ENCODE measurements around the gene STUM. TPM values are rescaled to one million over a fixed set of nuclear protein-coding genes. Genes with fewer than 3 reads are reported as not detected.

STUM gene
- total RNA-seq, 1 experiment from 2014 or later: 0.37 TPM

DNA sequence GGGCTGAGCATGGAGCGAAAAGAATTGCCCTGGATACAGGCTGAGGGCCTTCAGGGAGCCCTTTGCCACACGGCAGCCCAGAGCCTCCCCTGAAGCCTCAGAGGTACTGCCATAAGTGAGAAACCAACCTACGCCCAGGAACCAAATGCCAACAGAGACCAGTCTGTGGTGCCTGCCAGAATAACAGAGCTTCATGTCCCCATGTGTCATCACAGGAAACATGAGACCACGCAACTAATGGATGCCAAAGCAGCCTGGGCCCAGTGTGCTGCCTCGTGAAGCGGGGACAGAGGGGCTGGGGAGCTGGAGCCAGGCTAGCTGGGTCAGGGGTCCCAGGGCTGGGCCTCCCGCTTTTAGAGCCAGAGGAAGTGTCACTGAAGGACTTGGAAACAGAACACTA, 18.7 kb upstream of the STUM start:
- ChIA-PET POLR2A (no interaction called here), CTCF (interaction anchor here (0.5 to 1.1 kb wide), 3 partner anchors 18 to 131 kb away, joined by 3 read pairs; no protein-coding TSS in a partner anchor)
- Mint-ChIP-seq H3K4me3 (ENCODE audit: unreplicated experiment) (no peak overlapping the region), H3K27me3 (ENCODE audit: insufficient read depth, unreplicated experiment) (peaks cover 17% of the 10 kb centered on the region), H3K27ac (ENCODE audit: low read depth, unreplicated experiment) (no peak overlapping the region), H3K9me3 (ENCODE audit: unreplicated experiment) (no peaks in the 10 kb centered on the region), H3K36me3 (ENCODE audit: insufficient read depth, unreplicated experiment) (no peaks in the 10 kb centered on the region), H3K4me1 (ENCODE audit: insufficient read depth, unreplicated experiment) (no peaks in the 10 kb centered on the region)
- no TSS peak for BruUV-seq (replicated peaks)
- TF ChIP-seq, protein P1, sequence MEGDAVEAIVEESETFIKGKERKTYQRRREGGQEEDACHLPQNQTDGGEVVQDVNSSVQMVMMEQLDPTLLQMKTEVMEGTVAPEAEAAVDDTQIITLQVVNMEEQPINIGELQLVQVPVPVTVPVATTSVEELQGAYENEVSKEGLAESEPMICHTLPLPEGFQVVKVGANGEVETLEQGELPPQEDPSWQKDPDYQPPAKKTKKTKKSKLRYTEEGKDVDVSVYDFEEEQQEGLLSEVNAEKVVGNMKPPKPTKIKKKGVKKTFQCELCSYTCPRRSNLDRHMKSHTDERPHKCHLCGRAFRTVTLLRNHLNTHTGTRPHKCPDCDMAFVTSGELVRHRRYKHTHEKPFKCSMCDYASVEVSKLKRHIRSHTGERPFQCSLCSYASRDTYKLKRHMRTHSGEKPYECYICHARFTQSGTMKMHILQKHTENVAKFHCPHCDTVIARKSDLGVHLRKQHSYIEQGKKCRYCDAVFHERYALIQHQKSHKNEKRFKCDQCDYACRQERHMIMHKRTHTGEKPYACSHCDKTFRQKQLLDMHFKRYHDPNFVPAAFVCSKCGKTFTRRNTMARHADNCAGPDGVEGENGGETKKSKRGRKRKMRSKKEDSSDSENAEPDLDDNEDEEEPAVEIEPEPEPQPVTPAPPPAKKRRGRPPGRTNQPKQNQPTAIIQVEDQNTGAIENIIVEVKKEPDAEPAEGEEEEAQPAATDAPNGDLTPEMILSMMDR (IDR thresholded peaks at IDR 0.05; ENCODE audit: unreplicated experiment): no peak
- intact Hi-C loops (cut with micrococcal nuclease): no loop called here
- no peak for DNase-seq (ENCODE audit: unreplicated experiment)

DNA sequence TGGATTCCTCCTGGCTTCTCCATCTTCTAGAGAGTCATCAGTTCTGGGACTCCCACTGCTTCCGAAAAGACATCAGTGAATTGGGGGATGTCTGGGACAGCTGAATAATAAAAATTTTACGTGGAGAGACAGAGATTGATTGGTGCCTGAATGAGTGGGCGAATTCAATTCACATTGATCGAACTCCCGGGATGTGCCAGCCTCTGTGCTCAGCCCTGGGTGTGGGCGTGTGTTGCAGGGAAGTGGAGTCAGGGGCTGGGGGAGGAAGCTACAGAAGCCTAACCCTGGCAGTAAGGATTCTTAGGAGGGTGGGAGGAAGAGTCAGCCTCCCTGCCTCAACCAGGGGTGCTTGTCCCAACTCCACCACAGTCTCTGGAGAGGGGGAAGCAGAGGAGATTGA, 18.0 kb upstream of the STUM start:
- Mint-ChIP-seq H3K27ac (ENCODE audit: low read depth, unreplicated experiment) (no peak overlapping the region), H3K27me3 (ENCODE audit: insufficient read depth, unreplicated experiment) (peaks cover 17% of the 10 kb centered on the region), H3K4me1 (ENCODE audit: insufficient read depth, unreplicated experiment) (no peaks in the 10 kb centered on the region), H3K9me3 (ENCODE audit: unreplicated experiment) (no peaks in the 10 kb centered on the region), H3K4me3 (ENCODE audit: unreplicated experiment) (no peak overlapping the region), H3K36me3 (ENCODE audit: insufficient read depth, unreplicated experiment) (no peaks in the 10 kb centered on the region)
- TF ChIP-seq, protein P1 (IDR thresholded peaks at IDR 0.05; ENCODE audit: unreplicated experiment): no peak
- BruUV-seq (replicated peaks): no TSS peak
- ChIA-PET CTCF (interaction anchor here (1.1 kb wide), 1 partner anchor 17 kb away, joined by 3 read pairs; no protein-coding TSS in a partner anchor), POLR2A (no interaction called here)
- no peak for DNase-seq (ENCODE audit: unreplicated experiment)
- intact Hi-C loops (cut with micrococcal nuclease): no loop called here

DNA sequence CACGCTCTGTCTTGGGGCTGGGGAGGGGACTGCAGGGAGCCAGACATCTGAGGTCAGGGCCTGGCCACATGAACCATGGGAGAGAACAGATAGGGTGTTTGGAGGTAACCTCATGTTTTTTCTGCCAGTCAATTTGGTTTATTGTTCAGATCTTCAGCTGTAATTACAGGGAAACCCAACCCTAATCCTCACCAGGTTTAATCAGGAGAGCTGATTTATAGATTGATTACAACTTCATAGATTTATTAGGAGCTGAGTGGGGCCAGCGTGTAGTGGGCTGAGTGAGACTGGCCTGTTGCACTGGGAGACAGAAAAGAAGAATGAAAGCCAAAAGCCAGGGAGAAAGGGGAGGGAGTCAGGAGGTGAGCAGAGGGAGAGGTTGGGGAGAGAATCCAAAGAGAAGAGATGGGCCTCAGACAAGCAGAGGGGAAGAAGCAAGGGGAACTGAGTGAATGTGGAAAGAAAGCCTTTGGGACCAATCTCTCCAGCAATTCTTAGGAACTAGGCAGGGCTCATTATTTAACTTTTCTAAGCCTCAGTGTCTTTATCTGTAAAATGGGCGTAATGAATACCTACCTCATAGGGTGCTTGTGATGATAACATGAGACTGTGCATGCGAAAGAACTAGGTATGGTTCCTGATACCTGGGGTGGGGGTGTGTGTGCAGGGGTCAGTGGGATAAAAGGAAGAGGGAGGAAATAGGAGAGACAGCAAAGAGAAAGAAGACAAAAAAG, 17.0 kb upstream of the STUM start:
- DNase-seq (ENCODE audit: unreplicated experiment): no peak
- H3K36me3 Mint-ChIP-seq (ENCODE audit: insufficient read depth, unreplicated experiment): no peaks in the 10 kb centered on the region
- H3K27me3 Mint-ChIP-seq (ENCODE audit: insufficient read depth, unreplicated experiment): peaks cover 17% of the 10 kb centered on the region
- ChIA-PET POLR2A (interaction anchor here (1.0 kb wide), 1 partner anchor 18 kb away, joined by 3 read pairs; no protein-coding TSS in a partner anchor), CTCF (interaction anchor here (1.0 kb wide), 1 partner anchor 15 kb away, joined by 3 read pairs; no protein-coding TSS in a partner anchor)
- intact Hi-C loops (cut with micrococcal nuclease): no loop called here
- TF ChIP-seq, protein P1 (IDR thresholded peaks at IDR 0.05; ENCODE audit: unreplicated experiment): no peak
- no peak overlapping the region for H3K27ac Mint-ChIP-seq (ENCODE audit: low read depth, unreplicated experiment)
- no peaks in the 10 kb centered on the region for H3K9me3 Mint-ChIP-seq (ENCODE audit: unreplicated experiment)
- H3K4me1 Mint-ChIP-seq (ENCODE audit: insufficient read depth, unreplicated experiment): no peaks in the 10 kb centered on the region
- BruUV-seq (replicated peaks): no TSS peak
- H3K4me3 Mint-ChIP-seq (ENCODE audit: unreplicated experiment): no peak overlapping the region

DNA sequence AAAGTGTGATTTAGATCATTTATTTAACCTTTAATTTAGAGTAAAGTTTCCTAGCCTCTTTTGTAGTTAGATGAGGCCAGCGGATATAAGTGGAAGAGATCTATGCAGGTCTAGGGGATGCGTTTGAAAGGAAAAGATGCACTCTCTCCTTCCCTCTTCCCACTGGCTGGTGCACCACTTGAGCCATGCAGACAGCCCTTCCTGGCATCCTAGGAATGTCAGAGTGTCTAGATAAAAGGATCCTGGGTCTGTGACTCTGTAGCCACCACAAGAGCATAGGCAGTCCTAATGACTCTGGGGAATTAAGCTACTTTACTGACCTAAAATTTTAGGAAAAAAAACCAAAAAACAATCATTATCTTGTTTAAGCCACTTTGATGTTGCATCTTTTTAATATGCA, 16.0 kb upstream of the STUM start:
- H3K4me1 Mint-ChIP-seq (ENCODE audit: insufficient read depth, unreplicated experiment): no peaks in the 10 kb centered on the region

More for the DNA sequence above, 16.0 kb upstream of the STUM start:
- BruUV-seq (replicated peaks): no TSS peak
- DNase-seq (ENCODE audit: unreplicated experiment): no peak
- H3K4me3 Mint-ChIP-seq (ENCODE audit: unreplicated experiment): no peak overlapping the region
- CTCF ChIA-PET: interaction anchor here (0.9 to 2.4 kb wide), 4 partner anchors 17 to 125 kb away, joined by 3 to 11 read pairs (median 4); partner anchors contain the start of genes PARP1 and STUM
- TF ChIP-seq, protein P1 (IDR thresholded peaks at IDR 0.05; ENCODE audit: unreplicated experiment): no peak
- H3K27me3 Mint-ChIP-seq (ENCODE audit: insufficient read depth, unreplicated experiment): peaks cover 17% of the 10 kb centered on the region
- intact Hi-C loops (cut with micrococcal nuclease): no loop called here
- H3K27ac Mint-ChIP-seq (ENCODE audit: low read depth, unreplicated experiment): no peak overlapping the region
- H3K9me3 Mint-ChIP-seq (ENCODE audit: unreplicated experiment): no peaks in the 10 kb centered on the region
- no peaks in the 10 kb centered on the region for H3K36me3 Mint-ChIP-seq (ENCODE audit: insufficient read depth, unreplicated experiment)
- POLR2A ChIA-PET: interaction anchor here (1.5 kb wide), 1 partner anchor 15 kb away, joined by 5 read pairs; no protein-coding TSS in a partner anchor
